ENCODE data around the gene ACBD4. TPM values are rescaled to one million over a fixed set of nuclear protein-coding genes. Genes with fewer than 3 reads are reported as not detected.

ACBD4 gene
- total and polyA plus RNA-seq, 2 of the 13 experiments (the other 11 are each of a cell fraction or from before 2014, with no cell fraction given) = 16.1 to 26.9 TPM

DNA sequence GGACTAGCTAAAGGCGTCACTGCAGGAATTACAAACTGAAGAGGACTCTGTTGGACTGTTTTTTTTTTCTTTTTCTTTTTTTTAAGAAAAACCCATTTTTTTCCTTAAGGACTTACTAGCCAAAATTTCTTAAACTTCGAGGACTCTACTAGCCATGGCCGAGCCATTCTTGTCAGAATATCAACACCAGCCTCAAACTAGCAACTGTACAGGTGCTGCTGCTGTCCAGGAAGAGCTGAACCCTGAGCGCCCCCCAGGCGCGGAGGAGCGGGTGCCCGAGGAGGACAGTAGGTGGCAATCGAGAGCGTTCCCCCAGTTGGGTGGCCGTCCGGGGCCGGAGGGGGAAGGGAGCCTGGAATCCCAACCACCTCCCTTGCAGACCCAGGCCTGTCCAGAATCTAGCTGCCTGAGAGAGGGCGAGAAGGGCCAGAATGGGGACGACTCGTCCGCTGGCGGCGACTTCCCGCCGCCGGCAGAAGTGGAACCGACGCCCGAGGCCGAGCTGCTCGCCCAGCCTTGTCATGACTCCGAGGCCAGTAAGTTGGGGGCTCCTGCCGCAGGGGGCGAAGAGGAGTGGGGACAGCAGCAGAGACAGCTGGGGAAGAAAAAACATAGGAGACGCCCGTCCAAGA lies 13.7 kb downstream of the ACBD4 start (continued):
- no peak for TF ChIP-seq KAT2B (IDR thresholded peaks at IDR 0.05; ENCODE audit: borderline replicate concordance, low read depth, low read length)
- TF ChIP-seq ZSCAN20 (CRISPR knock-in tag; IDR thresholded peaks at IDR 0.05; ENCODE audit: borderline replicate concordance) = 0 out of 2 replicates have a peak, but pooled peaks have one; percentile 67
- TF ChIP-seq ZNF350 (CRISPR knock-in tag; IDR thresholded peaks at IDR 0.05; ENCODE audit: borderline replicate concordance, low read depth) = peak; percentile 37; the same call in 1 of the 2 replicates
- no peak for TF ChIP-seq NR1H2 (CRISPR knock-in tag; IDR thresholded peaks at IDR 0.05; ENCODE audit: borderline replicate concordance, low read depth)
- no peak for TF ChIP-seq RXRB (CRISPR knock-in tag; IDR thresholded peaks at IDR 0.05; ENCODE audit: borderline replicate concordance)
- 0 out of 2 replicates have a peak, but pooled peaks have one; percentile 60 for TF ChIP-seq KDM4B (CRISPR knock-in tag; IDR thresholded peaks at IDR 0.05)
- TF ChIP-seq, protein P1, sequence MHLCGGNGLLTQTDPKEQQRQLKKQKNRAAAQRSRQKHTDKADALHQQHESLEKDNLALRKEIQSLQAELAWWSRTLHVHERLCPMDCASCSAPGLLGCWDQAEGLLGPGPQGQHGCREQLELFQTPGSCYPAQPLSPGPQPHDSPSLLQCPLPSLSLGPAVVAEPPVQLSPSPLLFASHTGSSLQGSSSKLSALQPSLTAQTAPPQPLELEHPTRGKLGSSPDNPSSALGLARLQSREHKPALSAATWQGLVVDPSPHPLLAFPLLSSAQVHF (CRISPR knock-in tag; IDR thresholded peaks at IDR 0.05) = peak; percentile 49; the same call in 1 of the 2 replicates
- TF ChIP-seq, protein P2, sequence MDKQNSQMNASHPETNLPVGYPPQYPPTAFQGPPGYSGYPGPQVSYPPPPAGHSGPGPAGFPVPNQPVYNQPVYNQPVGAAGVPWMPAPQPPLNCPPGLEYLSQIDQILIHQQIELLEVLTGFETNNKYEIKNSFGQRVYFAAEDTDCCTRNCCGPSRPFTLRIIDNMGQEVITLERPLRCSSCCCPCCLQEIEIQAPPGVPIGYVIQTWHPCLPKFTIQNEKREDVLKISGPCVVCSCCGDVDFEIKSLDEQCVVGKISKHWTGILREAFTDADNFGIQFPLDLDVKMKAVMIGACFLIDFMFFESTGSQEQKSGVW (CRISPR knock-in tag; IDR thresholded peaks at IDR 0.05; ENCODE audit: borderline replicate concordance) = peak; percentile 31; the same call in 1 of the 2 replicates
- no peak for TF ChIP-seq POLR2AphosphoS5 (IDR thresholded peaks at IDR 0.05; ENCODE audit: low read depth, low read length)
- peak; percentile 59 for TF ChIP-seq GABPB1 (CRISPR knock-in tag; IDR thresholded peaks at IDR 0.05)
- TF ChIP-seq CC2D1A (CRISPR knock-in tag; IDR thresholded peaks at IDR 0.05) = no peak
- TF ChIP-seq ZBTB7A (CRISPR knock-in tag; IDR thresholded peaks at IDR 0.05) = peak; percentile 46; the same call in 1 of the 2 replicates
- 0 out of 2 replicates have a peak, but pooled peaks have one; percentile 77 for TF ChIP-seq ZMYM2 (CRISPR knock-in tag; IDR thresholded peaks at IDR 0.05)
- TF ChIP-seq FOXK2 (IDR thresholded peaks at IDR 0.05) = no peak
- TF ChIP-seq SP5 (CRISPR knock-in tag; IDR thresholded peaks at IDR 0.05; ENCODE audit: borderline replicate concordance, low read depth) = no peak
- no peak for TF ChIP-seq ZNF329 (CRISPR knock-in tag; IDR thresholded peaks at IDR 0.05; ENCODE audit: low read depth)
- TF ChIP-seq, protein P3, sequence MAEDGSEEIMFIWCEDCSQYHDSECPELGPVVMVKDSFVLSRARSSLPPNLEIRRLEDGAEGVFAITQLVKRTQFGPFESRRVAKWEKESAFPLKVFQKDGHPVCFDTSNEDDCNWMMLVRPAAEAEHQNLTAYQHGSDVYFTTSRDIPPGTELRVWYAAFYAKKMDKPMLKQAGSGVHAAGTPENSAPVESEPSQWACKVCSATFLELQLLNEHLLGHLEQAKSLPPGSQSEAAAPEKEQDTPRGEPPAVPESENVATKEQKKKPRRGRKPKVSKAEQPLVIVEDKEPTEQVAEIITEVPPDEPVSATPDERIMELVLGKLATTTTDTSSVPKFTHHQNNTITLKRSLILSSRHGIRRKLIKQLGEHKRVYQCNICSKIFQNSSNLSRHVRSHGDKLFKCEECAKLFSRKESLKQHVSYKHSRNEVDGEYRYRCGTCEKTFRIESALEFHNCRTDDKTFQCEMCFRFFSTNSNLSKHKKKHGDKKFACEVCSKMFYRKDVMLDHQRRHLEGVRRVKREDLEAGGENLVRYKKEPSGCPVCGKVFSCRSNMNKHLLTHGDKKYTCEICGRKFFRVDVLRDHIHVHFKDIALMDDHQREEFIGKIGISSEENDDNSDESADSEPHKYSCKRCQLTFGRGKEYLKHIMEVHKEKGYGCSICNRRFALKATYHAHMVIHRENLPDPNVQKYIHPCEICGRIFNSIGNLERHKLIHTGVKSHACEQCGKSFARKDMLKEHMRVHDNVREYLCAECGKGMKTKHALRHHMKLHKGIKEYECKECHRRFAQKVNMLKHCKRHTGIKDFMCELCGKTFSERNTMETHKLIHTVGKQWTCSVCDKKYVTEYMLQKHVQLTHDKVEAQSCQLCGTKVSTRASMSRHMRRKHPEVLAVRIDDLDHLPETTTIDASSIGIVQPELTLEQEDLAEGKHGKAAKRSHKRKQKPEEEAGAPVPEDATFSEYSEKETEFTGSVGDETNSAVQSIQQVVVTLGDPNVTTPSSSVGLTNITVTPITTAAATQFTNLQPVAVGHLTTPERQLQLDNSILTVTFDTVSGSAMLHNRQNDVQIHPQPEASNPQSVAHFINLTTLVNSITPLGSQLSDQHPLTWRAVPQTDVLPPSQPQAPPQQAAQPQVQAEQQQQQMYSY (CRISPR knock-in tag; IDR thresholded peaks at IDR 0.05) = peak; percentile 71
- TF ChIP-seq TP53 (CRISPR knock-in tag; conservative IDR thresholded peaks at IDR 0.05) = no peak; the same call in 1 of the 2 replicates
- no peak for TF ChIP-seq MED8 (CRISPR knock-in tag; IDR thresholded peaks at IDR 0.05; ENCODE audit: insufficient replicate concordance)
- 0 out of 2 replicates have a peak, but pooled peaks have one; percentile 25 for TF ChIP-seq KDM3A (CRISPR knock-in tag; IDR thresholded peaks at IDR 0.05; ENCODE audit: low read depth)
- no peak for TF ChIP-seq ZFP1 (CRISPR knock-in tag; IDR thresholded peaks at IDR 0.05)
- TF ChIP-seq, protein P4, sequence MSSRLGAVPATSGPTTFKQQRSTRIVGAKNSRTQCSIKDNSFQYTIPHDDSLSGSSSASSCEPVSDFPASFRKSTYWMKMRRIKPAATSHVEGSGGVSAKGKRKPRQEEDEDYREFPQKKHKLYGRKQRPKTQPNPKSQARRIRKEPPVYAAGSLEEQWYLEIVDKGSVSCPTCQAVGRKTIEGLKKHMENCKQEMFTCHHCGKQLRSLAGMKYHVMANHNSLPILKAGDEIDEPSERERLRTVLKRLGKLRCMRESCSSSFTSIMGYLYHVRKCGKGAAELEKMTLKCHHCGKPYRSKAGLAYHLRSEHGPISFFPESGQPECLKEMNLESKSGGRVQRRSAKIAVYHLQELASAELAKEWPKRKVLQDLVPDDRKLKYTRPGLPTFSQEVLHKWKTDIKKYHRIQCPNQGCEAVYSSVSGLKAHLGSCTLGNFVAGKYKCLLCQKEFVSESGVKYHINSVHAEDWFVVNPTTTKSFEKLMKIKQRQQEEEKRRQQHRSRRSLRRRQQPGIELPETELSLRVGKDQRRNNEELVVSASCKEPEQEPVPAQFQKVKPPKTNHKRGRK (CRISPR knock-in tag; IDR thresholded peaks at IDR 0.05) = no peak; the same call in 1 of the 2 replicates
- TF ChIP-seq, protein P5, sequence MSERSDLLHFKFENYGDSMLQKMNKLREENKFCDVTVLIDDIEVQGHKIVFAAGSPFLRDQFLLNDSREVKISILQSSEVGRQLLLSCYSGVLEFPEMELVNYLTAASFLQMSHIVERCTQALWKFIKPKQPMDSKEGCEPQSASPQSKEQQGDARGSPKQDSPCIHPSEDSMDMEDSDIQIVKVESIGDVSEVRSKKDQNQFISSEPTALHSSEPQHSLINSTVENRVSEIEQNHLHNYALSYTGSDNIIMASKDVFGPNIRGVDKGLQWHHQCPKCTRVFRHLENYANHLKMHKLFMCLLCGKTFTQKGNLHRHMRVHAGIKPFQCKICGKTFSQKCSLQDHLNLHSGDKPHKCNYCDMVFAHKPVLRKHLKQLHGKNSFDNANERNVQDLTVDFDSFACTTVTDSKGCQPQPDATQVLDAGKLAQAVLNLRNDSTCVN (CRISPR knock-in tag; IDR thresholded peaks at IDR 0.05; ENCODE audit: borderline replicate concordance) = no peak; the same call in 1 of the 2 replicates
